ENCODE data around the gene GMEB2.
"Not testable (repeated sequence)": the region's sequence is repeated elsewhere in the genome, so short reads cannot be mapped to it uniquely, and the experiment has no call there.

GMEB2 gene

GRCh38 chr20:63657260-63657936 is 30.5 kb upstream of the GMEB2 start:
- peak in 1 of 2 experiments; percentile 57 for DNase-seq

- DNase-seq, result no peak
These were observed 29.6 kb upstream of the GMEB2 start for GRCh38 chr20:63656451-63656850.

- DNase-seq, result no peak
These were observed 28.3 kb upstream of the GMEB2 start for GRCh38 chr20:63655249-63655648.

- no peak for DNase-seq
These were observed 27.2 kb upstream of the GMEB2 start for GRCh38 chr20:63653974-63654668.

- DNase-seq, result peak; percentile 88 to 96
These were observed 26.4 kb upstream of the GMEB2 start, which contains the start of gene STMN3 for GRCh38 chr20:63653041-63653973. Gene STMN3 (minus strand): TSS chr20:63653424. CDS start chr20:63653345, 79 bp downstream.

- DNase-seq, result peak; percentile 35 to 88
These were observed 25.5 kb upstream of the GMEB2 start for GRCh38 chr20:63652192-63652980.

- peak in 1 of 2 experiments; percentile 75 for DNase-seq
These were observed 25.0 kb upstream of the GMEB2 start for GRCh38 chr20:63651942-63652191.

- not testable (repeated sequence) for DNase-seq
These were observed 23.6 kb upstream of the GMEB2 start for GRCh38 chr20:63650486-63650885.

GRCh38 chr20:63648895-63649589 is 22.1 kb upstream of the GMEB2 start:
- DNase-seq, result no peak

GRCh38 chr20:63648190-63648589 is 21.3 kb upstream of the GMEB2 start:
- no peak for DNase-seq

GRCh38 chr20:63645218-63645617 is 18.3 kb upstream of the GMEB2 start:
- DNase-seq, result no peak

GRCh38 chr20:63643946-63644345 is 17.0 kb upstream of the GMEB2 start:
- DNase-seq, result no peak

GRCh38 chr20:63643499-63643898 is 16.6 kb upstream of the GMEB2 start:
- DNase-seq, result no peak

- DNase-seq, result peak in 1 of 2 experiments; percentile 70
These were observed 15.8 kb upstream of the GMEB2 start for GRCh38 chr20:63642527-63643247.

GRCh38 chr20:63641792-63642523 is 15.1 kb upstream of the GMEB2 start:
- peak; percentile 92 to 98 for DNase-seq

- DNase-seq, result no peak
These were observed 14.4 kb upstream of the GMEB2 start for GRCh38 chr20:63641146-63641791.

GRCh38 chr20:63640686-63641085 is 13.8 kb upstream of the GMEB2 start:
- not testable (repeated sequence) for DNase-seq

GRCh38 chr20:63640086-63640485 is 13.2 kb upstream of the GMEB2 start:
- no peak for DNase-seq

- DNase-seq, result no peak
These were observed 12.4 kb upstream of the GMEB2 start for GRCh38 chr20:63639093-63639975.
